ENCODE results near the gene NR3C1. TPM values are rescaled to one million over a fixed set of nuclear protein-coding genes. Genes with fewer than 3 reads are reported as not detected.

The NR3C1 gene
- total and polyA plus RNA-seq, 2 donors: 47.7 to 62.3 TPM

DNA sequence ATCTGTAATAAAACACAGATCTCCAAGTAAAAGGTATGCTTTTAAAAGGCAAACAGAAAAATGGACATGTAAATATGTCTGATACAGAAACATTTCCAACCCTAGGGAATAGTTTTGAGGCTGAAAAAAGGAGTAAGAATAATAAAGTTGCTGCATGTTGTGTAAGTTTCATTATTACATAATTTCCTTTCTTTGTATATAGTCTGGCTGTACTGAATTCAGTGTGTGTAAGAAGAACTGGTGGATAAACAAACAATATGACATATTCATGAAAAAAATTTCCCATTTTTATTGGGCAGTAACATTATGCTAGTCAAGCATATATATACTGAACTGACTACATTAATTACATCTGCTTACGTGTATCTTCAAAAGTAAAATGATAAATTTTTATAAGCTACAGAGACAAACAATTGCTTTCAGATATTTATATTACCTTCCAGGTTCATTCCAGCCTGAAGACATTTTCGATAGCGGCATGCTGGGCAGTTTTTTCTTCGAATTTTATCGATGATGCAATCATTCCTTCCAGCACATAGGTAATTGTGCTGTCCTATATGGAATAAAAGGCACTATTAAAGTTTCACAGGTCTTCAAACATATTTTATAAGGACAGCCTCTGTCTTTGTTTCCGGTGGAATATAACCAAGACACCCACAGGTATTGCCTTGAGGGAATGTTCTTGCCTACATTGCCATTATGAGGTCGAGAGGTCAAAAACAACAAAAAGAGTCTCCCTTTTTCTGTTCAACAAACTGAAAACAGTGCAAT lies 93.6 kb downstream of the NR3C1 start:
- Histone ChIP-seq H3K9me3 (ENCODE audit: control insufficient read depth in 2 of 2, insufficient read depth in 1 of 2, low read length in 1 of 2) (no peaks in the 10 kb centered on the region), H3K4me3 (ENCODE audit: low read length in 2 of 2) (no peak overlapping the region), H3K36me3 (ENCODE audit: control insufficient read depth in 2 of 2, insufficient read depth in 2 of 2, low read length in 1 of 2) (peaks cover 35 to 59% of the 10 kb centered on the region in 2 donors), H3K27ac (ENCODE audit: low read depth in 1 of 2, low read length in 1 of 2) (no peak overlapping the region), H3K27me3 (ENCODE audit: control insufficient read depth in 2 of 2, insufficient read depth in 1 of 2, low read length in 1 of 2) (no peaks in the 10 kb centered on the region), H3K4me1 (ENCODE audit: control insufficient read depth in 2 of 2, insufficient read depth in 2 of 2, low read length in 2 of 2) (no peaks in the 10 kb centered on the region)
- DNase-seq (ENCODE audit: low read depth in 6 of 9, low spot score in 9 of 9): no peak
- WGBS: over 99% methylated on average over 7 of the region's 7 CpGs

DNA sequence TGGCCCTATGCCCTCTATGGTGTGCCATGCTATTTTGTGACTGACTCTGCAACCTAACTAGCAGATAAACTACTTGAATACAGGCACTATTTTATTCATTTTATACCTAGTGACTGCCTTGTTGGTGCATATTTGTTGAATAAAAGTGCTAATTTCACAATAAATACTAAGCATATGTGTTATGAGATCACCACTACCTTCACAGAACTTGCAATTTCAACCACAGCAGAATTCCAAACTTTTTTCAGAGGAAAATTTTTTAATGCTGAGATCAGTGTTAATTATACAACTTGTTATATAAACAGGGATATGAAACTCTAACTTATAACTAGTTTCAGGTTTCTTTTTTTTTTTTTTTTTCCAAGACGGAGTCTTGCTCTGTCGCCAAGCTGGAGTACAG lies 94.8 kb downstream of the NR3C1 start:
- Histone ChIP-seq H3K9me3 (ENCODE audit: control insufficient read depth in 2 of 2, insufficient read depth in 1 of 2, low read length in 1 of 2) (no peaks in the 10 kb centered on the region), H3K27me3 (ENCODE audit: control insufficient read depth in 2 of 2, insufficient read depth in 1 of 2, low read length in 1 of 2) (no peaks in the 10 kb centered on the region), H3K27ac (ENCODE audit: low read depth in 1 of 2, low read length in 1 of 2) (no peak overlapping the region), H3K36me3 (ENCODE audit: control insufficient read depth in 2 of 2, insufficient read depth in 2 of 2, low read length in 1 of 2) (peaks cover 32 to 58% of the 10 kb centered on the region in 2 donors), H3K4me3 (ENCODE audit: low read length in 2 of 2) (no peak overlapping the region), H3K4me1 (ENCODE audit: control insufficient read depth in 2 of 2, insufficient read depth in 2 of 2, low read length in 2 of 2) (no peaks in the 10 kb centered on the region)
- no peak for DNase-seq (ENCODE audit: low read depth in 6 of 9, low spot score in 9 of 9)
- WGBS: 90% methylated on average over 2 of the region's 2 CpGs

DNA sequence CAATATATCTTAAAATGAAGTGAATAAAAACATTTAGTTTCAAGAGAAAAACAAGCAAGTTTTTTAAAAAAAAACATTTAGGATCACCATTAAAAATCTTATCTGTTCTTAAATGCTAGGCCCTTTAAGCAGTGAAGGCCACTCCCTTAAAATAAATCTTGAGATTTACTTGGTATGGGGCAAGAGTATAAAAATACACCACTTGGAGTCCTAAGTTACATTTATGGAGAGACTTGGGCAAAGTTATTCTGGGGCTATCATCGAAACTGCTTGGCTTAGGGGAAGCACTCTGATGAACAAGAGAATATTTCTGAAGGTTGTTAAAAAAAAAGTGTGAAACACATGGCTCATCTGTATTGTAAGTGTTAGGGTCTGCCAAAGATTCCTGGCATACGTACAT lies 97.4 kb downstream of the NR3C1 start:
- no peak for DNase-seq (ENCODE audit: low read depth in 6 of 9, low spot score in 9 of 9)
- H3K4me3 ChIP-seq (ENCODE audit: low read length in 2 of 2): no peak overlapping the region
- H3K4me1 ChIP-seq (ENCODE audit: control insufficient read depth in 2 of 2, insufficient read depth in 2 of 2, low read length in 2 of 2): no peaks in the 10 kb centered on the region
- no peaks in the 10 kb centered on the region for H3K9me3 ChIP-seq (ENCODE audit: control insufficient read depth in 2 of 2, insufficient read depth in 1 of 2, low read length in 1 of 2)
- H3K36me3 ChIP-seq (ENCODE audit: control insufficient read depth in 2 of 2, insufficient read depth in 2 of 2, low read length in 1 of 2): peaks cover 20 to 40% of the 10 kb centered on the region in 2 donors
- WGBS: 98% methylated on average over 2 of the region's 2 CpGs
- no peak overlapping the region for H3K27ac ChIP-seq (ENCODE audit: low read depth in 1 of 2, low read length in 1 of 2)
- no peaks in the 10 kb centered on the region for H3K27me3 ChIP-seq (ENCODE audit: control insufficient read depth in 2 of 2, insufficient read depth in 1 of 2, low read length in 1 of 2)

DNA sequence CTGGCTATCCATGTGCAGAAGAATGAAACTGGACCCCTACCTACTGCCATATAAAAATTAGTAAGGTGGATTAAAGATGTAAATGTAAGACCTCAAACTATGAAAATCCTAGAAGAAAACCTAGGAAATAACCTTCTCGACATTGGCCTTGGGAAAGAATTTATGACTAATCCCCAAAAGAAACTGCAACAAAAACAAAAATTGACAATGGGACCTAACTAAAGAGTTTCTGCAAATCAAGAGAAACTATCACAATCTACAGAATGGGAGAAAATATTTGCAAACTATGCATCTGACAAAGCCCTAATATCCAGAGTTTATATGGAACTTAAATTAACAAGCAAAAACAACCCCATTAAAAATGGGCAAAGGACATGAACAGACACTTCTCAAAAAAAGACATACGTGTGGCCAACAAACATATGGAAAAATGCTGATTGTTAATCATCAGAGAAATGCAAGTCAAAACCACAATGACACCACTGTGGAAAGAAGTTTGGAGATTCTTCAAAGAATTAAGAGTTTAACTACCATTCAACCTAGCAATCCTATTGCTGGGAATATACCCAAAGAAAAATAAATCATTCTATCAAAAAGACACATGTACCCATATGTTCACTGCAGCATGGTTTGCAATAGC lies 98.5 kb downstream of the NR3C1 start:
- H3K27me3 ChIP-seq (ENCODE audit: control insufficient read depth in 2 of 2, insufficient read depth in 1 of 2, low read length in 1 of 2): no peaks in the 10 kb centered on the region
- no peak overlapping the region for H3K4me3 ChIP-seq (ENCODE audit: low read length in 2 of 2)
- H3K27ac ChIP-seq (ENCODE audit: low read depth in 1 of 2, low read length in 1 of 2): no peak overlapping the region
- H3K4me1 ChIP-seq (ENCODE audit: control insufficient read depth in 2 of 2, insufficient read depth in 2 of 2, low read length in 2 of 2): no peaks in the 10 kb centered on the region
- WGBS: 98% methylated on average over 2 of the region's 2 CpGs
- H3K36me3 ChIP-seq (ENCODE audit: control insufficient read depth in 2 of 2, insufficient read depth in 2 of 2, low read length in 1 of 2): peaks cover 18 to 37% of the 10 kb centered on the region in 2 donors
- H3K9me3 ChIP-seq (ENCODE audit: control insufficient read depth in 2 of 2, insufficient read depth in 1 of 2, low read length in 1 of 2): no peaks in the 10 kb centered on the region
- no peak for DNase-seq (ENCODE audit: low read depth in 6 of 9, low spot score in 9 of 9)

DNA sequence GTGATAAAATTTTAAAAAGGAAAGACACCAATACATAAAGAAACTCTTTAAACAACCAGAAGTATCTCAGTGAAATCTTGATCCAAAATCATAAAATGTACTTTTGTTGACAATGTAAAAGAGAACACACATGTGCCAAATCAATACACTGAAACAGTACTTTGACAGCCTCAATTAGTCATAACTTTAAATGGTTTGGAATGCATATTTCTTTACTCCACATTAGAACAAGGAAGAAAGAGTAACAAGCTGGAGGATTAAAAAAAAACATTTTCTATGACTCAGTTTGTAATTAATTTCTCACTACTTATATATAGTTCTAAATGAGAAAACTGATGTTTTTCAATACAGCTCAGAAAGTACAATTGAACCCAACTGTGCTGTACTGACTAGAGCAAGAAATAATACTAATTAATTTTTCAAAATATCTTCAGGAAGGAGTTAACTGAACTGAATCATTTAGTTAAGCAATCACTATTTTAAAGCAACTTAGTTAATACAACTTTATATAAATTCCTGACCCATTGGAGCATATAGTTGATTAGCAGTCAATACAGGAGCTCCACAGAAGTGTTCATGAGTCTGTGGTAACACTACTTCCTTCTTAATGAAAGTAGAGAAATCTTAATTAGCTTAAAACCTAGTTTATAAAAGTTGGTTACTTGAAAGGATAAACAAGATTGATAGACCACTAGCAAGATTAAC lies 101.0 kb downstream of the NR3C1 start:
- Histone ChIP-seq H3K4me1 (ENCODE audit: control insufficient read depth in 2 of 2, insufficient read depth in 2 of 2, low read length in 2 of 2) (no peaks in the 10 kb centered on the region), H3K9me3 (ENCODE audit: control insufficient read depth in 2 of 2, insufficient read depth in 1 of 2, low read length in 1 of 2) (no peaks in the 10 kb centered on the region), H3K27me3 (ENCODE audit: control insufficient read depth in 2 of 2, insufficient read depth in 1 of 2, low read length in 1 of 2) (no peaks in the 10 kb centered on the region), H3K4me3 (ENCODE audit: low read length in 2 of 2) (no peak overlapping the region), H3K27ac (ENCODE audit: low read depth in 1 of 2, low read length in 1 of 2) (no peak overlapping the region), H3K36me3 (ENCODE audit: control insufficient read depth in 2 of 2, insufficient read depth in 2 of 2, low read length in 1 of 2) (peaks cover 22 to 43% of the 10 kb centered on the region in 2 donors)
- DNase-seq (ENCODE audit: low read depth in 6 of 9, low spot score in 9 of 9): no peak

DNA sequence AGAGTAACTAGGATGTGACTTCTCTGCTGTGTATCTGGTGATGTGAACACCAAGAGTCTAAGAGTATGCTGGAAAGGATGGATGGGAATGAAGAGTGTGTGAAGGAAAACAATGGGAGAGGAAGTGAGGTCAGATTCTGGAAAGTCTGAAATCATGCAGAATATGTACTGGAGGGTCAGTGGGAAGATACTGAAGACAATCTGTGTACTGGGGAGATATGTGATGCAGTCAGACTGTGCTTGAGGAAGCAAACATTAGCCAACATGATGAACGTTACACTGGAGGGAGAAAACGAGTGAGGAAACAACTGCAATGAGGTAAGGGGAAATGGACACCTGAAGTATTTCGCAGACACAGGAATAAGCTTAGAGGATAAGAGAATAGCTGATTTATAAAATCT lies 105.7 kb downstream of the NR3C1 start:
- H3K9me3 ChIP-seq (ENCODE audit: control insufficient read depth in 2 of 2, insufficient read depth in 1 of 2, low read length in 1 of 2): no peaks in the 10 kb centered on the region
- no peak overlapping the region for H3K4me3 ChIP-seq (ENCODE audit: low read length in 2 of 2)
- H3K36me3 ChIP-seq (ENCODE audit: control insufficient read depth in 2 of 2, insufficient read depth in 2 of 2, low read length in 1 of 2): peaks cover 26 to 50% of the 10 kb centered on the region in 2 donors
- no peak overlapping the region for H3K27ac ChIP-seq (ENCODE audit: low read depth in 1 of 2, low read length in 1 of 2)
- WGBS: 98% methylated on average over 3 of the region's 3 CpGs
- DNase-seq (ENCODE audit: low read depth in 6 of 9, low spot score in 9 of 9): no peak
- H3K27me3 ChIP-seq (ENCODE audit: control insufficient read depth in 2 of 2, insufficient read depth in 1 of 2, low read length in 1 of 2): no peaks in the 10 kb centered on the region
- no peaks in the 10 kb centered on the region for H3K4me1 ChIP-seq (ENCODE audit: control insufficient read depth in 2 of 2, insufficient read depth in 2 of 2, low read length in 2 of 2)

DNA sequence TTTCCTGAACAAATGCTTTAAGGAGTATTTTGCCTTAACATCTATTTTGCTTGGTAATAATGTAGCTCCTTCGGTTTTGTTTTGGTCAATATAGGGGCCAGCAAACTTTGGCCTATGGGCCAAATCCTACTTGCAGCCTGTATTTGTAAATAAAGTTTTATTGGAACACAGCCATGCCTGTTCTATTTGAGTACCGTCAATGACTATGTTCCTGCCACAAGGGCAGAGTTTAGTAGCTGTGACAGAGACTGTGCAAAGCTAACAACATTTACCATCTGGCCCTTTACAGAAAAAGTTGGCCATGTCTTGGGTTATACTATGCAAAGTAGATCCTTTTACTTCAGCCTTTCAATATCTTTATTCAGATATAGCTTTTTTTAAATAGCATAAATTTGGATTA lies 113.4 kb downstream of the NR3C1 start:
- no peaks in the 10 kb centered on the region for H3K9me3 ChIP-seq (ENCODE audit: control insufficient read depth in 2 of 2, insufficient read depth in 1 of 2, low read length in 1 of 2)
- no peak overlapping the region for H3K27ac ChIP-seq (ENCODE audit: low read depth in 1 of 2, low read length in 1 of 2)
- H3K36me3 ChIP-seq (ENCODE audit: control insufficient read depth in 2 of 2, insufficient read depth in 2 of 2, low read length in 1 of 2): peaks cover 23 to 36% of the 10 kb centered on the region in 2 donors
- no peak overlapping the region for H3K4me3 ChIP-seq (ENCODE audit: low read length in 2 of 2)
- H3K4me1 ChIP-seq (ENCODE audit: control insufficient read depth in 2 of 2, insufficient read depth in 2 of 2, low read length in 2 of 2): no peaks in the 10 kb centered on the region
- no peak for DNase-seq (ENCODE audit: low read depth in 6 of 9, low spot score in 9 of 9)
- no peaks in the 10 kb centered on the region for H3K27me3 ChIP-seq (ENCODE audit: control insufficient read depth in 2 of 2, insufficient read depth in 1 of 2, low read length in 1 of 2)
- 96% methylated on average over 2 of the region's 2 CpGs for WGBS

DNA sequence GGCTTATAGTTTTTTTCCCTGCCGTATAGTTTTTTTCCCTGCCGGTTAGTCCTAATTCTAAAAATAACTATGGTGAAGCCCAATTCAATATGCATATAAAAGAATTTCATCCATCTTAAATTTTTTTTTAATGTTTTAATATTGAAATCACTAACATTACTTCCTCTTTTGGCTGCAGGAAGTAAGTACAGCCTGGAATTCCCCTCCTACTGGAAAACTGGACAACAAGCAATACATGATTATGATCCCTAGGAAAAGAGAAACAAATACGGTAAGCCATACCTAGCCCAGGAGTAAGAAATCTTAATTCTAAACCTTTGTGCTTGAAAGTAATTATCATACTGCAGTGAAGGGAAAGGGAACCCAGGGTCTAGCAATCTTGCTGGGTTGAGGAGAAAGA lies 119.0 kb downstream of the NR3C1 start:
- WGBS: 96% methylated on average over 3 of the region's 3 CpGs
- Histone ChIP-seq H3K36me3 (ENCODE audit: control insufficient read depth in 2 of 2, insufficient read depth in 2 of 2, low read length in 1 of 2) (peaks cover 22 to 24% of the 10 kb centered on the region in 2 donors), H3K27me3 (ENCODE audit: control insufficient read depth in 2 of 2, insufficient read depth in 1 of 2, low read length in 1 of 2) (no peaks in the 10 kb centered on the region), H3K9me3 (ENCODE audit: control insufficient read depth in 2 of 2, insufficient read depth in 1 of 2, low read length in 1 of 2) (no peaks in the 10 kb centered on the region), H3K27ac (ENCODE audit: low read depth in 1 of 2, low read length in 1 of 2) (no peak overlapping the region), H3K4me1 (ENCODE audit: control insufficient read depth in 2 of 2, insufficient read depth in 2 of 2, low read length in 2 of 2) (no peaks in the 10 kb centered on the region), H3K4me3 (ENCODE audit: low read length in 2 of 2) (no peak overlapping the region)
- DNase-seq (ENCODE audit: low read depth in 6 of 9, low spot score in 9 of 9): no peak

DNA sequence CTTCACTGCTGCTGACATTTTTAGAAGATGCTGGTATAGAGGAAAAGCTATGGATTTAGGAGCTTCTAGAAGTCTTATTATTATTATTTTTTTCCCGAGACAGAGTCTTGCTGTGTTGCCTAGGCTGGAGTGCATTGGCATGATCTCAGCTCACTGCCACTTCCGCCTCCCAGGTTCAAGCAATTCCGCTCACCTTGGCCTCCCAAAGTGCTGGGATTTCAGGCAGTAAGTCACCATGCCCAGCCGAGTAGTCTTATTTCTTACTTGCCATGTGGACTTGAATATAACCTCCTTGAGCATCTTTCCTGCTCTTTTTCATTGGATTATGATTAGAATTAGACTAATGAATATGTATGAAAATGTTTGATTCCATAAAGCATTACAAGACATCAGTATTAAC lies 119.5 kb downstream of the NR3C1 start:
- no peaks in the 10 kb centered on the region for H3K4me1 ChIP-seq (ENCODE audit: control insufficient read depth in 2 of 2, insufficient read depth in 2 of 2, low read length in 2 of 2)
- 97% methylated on average over 4 of the region's 4 CpGs for WGBS

More for the DNA sequence above, 119.5 kb downstream of the NR3C1 start:
- Histone ChIP-seq H3K9me3 (ENCODE audit: control insufficient read depth in 2 of 2, insufficient read depth in 1 of 2, low read length in 1 of 2) (no peaks in the 10 kb centered on the region), H3K27ac (ENCODE audit: low read depth in 1 of 2, low read length in 1 of 2) (no peak overlapping the region), H3K27me3 (ENCODE audit: control insufficient read depth in 2 of 2, insufficient read depth in 1 of 2, low read length in 1 of 2) (no peaks in the 10 kb centered on the region), H3K36me3 (ENCODE audit: control insufficient read depth in 2 of 2, insufficient read depth in 2 of 2, low read length in 1 of 2) (peaks cover 22 to 28% of the 10 kb centered on the region in 2 donors), H3K4me3 (ENCODE audit: low read length in 2 of 2) (no peak overlapping the region)
- no peak for DNase-seq (ENCODE audit: low read depth in 6 of 9, low spot score in 9 of 9)
